GM12864 (cell line): ENCODE measurements around the gene ITPKC.

Experiments used
- DNase-seq: peaks from one replicate; pipeline ENCODE4 v3.0.0-alpha.2; 2011; ENCODE audit warnings: low read depth
- H3K4me3 ChIP-seq: 2 replicates; pipeline ENCODE4 v1.5.1; 2011; ENCODE audit warnings: mild to moderate bottlenecking, low read depth, low read length, control low read depth
- TF ChIP-seq, protein P1 (sequence below): IDR thresholded peaks from 2 replicates; pipeline ENCODE4 v1.5.1; 2011; ENCODE audit warnings: low read depth, mild to moderate bottlenecking, moderate library complexity, low read length, control low read depth, inconsistent platforms; ENCODE audit errors: missing control alignments

ITPKC gene

DNA sequence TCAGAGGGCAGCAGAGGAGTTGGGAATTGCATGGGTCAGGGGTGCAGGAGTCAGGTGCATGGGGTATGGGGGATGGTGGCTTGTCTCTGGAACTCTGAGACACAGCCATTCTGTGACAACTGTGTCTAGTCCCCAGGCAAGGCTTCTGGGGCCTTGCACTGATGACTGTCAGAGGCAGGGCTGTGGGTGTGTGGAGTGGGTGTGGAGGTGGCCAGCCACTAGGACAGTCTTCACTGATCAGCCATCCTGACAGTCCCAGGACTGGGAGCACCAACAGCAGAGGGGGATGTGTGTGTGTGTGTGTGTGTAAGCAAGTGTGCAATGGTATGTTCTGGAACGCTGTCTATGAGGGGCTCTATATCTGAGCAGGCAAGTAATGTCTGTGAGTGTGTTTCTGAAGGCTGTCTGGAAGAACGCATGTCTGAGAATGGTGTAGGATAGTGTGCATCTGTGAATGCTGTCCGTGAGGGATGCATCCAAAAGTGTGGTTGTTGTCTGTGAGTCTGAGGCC, 31.8 kb upstream of the ITPKC start:
- no peak for DNase-seq
- H3K4me3 ChIP-seq = no peak overlapping the region
- TF ChIP-seq, protein P1, sequence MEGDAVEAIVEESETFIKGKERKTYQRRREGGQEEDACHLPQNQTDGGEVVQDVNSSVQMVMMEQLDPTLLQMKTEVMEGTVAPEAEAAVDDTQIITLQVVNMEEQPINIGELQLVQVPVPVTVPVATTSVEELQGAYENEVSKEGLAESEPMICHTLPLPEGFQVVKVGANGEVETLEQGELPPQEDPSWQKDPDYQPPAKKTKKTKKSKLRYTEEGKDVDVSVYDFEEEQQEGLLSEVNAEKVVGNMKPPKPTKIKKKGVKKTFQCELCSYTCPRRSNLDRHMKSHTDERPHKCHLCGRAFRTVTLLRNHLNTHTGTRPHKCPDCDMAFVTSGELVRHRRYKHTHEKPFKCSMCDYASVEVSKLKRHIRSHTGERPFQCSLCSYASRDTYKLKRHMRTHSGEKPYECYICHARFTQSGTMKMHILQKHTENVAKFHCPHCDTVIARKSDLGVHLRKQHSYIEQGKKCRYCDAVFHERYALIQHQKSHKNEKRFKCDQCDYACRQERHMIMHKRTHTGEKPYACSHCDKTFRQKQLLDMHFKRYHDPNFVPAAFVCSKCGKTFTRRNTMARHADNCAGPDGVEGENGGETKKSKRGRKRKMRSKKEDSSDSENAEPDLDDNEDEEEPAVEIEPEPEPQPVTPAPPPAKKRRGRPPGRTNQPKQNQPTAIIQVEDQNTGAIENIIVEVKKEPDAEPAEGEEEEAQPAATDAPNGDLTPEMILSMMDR = no peak

DNA sequence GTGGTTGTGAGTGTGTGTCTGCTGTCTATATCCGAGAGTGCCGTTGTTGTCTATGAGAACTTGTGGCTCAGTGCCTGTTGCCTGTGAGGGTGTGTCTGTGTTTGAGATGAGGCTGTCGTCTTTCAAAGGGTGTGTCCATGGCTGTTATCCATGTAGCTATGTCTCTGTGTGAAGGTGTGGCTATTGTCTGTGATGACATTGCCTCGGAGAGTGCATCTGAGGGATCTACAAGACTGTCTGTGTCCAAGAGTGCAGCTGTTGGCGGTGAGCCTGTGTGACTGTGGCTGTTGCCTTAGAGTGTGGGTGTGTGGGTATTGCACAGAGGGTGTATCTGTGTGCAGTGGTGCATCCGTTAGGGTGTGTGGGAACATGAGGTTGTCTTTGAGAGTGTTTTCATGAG, 31.3 kb upstream of the ITPKC start:
- DNase-seq = no peak
- no peak overlapping the region for H3K4me3 ChIP-seq
- TF ChIP-seq, protein P1 = no peak

DNA sequence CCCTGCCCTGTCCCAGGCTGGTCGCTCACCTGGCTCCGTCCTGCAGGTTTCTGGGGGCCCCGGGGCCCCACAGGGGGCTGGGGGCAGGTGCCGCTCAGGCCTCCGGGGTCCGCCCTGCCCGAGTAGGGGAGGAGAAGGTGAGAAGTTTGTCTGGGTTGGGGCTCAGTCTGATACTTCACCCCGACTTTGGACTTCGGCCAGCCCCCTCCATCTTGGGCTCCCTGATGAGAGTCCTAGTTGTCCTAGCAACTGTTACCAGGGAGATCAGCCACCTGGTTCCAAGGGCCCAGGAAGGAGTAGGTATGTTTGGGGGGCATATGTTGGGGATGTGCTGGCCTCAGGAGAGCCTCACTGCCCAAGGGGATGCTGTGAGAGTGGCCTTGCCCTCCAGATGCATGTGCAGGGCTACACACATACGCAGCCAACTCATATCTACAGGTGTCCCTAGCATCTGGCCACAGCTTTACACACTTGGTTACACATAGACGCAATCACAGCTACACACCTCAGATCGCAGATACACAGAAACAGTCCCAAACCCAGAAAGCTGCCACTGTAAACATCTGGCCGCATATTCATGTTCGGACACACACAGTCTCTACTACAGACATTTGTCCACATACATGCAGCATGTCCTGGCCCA, 29.9 kb upstream of the ITPKC start:
- no peak for DNase-seq
- H3K4me3 ChIP-seq = no peak overlapping the region
- TF ChIP-seq, protein P1 = no peak

DNA sequence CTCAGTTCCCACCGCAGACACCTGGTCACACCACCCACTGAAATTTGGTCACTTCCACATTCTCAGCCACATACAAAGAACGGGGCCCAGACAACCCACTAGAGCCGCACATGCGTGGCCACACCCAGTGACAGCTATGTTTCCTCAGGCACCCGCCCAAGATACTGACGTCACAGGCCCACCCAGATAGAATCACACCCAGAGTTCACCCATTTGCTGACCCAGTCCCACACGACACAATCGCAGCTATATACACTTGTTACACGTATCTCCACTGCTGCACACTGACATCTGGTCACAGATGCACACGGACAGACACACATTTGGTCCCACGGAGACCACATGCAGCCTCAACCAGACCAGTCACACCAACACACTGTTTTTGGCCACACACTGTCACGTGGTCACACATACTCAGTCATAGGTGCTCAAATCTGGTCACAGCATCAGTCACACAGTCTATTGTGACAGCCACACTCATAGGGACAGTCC, 29.3 kb upstream of the ITPKC start:
- DNase-seq = peak; percentile 62
- no peak overlapping the region for H3K4me3 ChIP-seq
- TF ChIP-seq, protein P1 = no peak

DNA sequence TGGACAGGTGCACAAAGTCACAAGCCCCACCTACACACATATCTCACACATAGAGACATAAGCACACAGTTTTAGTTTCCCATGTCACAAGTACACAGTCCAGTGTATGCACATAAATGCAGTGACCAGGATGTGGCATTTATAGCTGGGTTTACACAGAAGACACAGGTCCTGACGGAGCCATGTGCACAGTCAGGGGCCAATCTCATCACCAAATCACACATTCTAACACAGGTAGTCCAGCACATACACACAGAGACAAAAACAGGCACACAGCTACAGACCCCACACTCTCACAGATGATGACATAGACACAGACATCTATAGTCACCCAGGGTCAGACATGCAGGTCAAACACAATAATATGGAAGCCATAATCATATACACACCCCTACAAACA, 28.6 kb upstream of the ITPKC start:
- H3K4me3 ChIP-seq = no peak overlapping the region
- TF ChIP-seq, protein P1 = no peak
- DNase-seq = no peak

DNA sequence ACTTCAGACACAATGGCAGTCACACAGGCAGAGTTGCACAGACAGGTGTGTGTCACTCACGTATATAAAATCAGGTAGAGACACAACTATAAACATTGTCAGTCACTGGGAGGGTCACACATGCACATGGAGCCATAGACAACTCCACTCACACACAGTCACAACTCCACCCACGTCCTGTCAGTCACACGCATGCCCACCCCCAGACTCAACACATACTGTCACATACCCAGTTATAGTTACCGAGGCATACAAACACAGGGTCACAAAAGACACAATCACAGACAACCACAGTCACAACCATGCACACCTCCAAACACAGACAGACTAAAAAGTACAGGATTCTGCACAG, 27.9 kb upstream of the ITPKC start:
- DNase-seq = no peak
- no peak overlapping the region for H3K4me3 ChIP-seq
- TF ChIP-seq, protein P1 = no peak
